AG08396 (cell line): ENCODE measurements around the gene METTL26.

Experiments
- DNase-seq: peaks from one replicate; pipeline ENCODE4 v3.0.0; 2012; ENCODE audit warnings: low spot score, mixed read lengths

METTL26 gene

DNA sequence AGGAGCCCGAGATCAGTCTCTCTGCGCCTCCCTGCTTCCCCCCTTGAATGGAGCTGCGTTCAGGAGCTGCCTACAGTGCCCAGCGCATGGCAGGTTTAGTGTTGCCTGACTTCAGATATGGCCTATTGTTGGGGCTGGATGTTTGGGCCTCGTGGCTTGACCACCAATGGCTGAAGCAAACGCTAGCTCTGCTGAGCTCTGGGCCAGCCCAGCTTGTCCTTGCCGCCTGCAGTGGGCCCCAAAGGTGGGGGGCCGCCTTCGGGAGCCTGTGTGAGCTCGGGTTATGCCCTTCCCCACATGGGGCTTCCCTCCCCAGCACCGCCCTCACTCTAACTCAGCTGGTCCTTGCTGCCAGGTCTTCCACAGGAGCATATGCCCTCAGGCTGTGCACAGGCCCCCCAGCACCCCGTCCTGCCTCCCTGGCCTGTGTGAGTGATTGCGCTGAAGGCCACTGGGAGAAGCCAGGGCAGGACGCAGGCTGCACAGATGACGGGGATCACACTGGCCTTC lies 2.0 kb upstream of the METTL26 start:
- DNase-seq: no peak

DNA sequence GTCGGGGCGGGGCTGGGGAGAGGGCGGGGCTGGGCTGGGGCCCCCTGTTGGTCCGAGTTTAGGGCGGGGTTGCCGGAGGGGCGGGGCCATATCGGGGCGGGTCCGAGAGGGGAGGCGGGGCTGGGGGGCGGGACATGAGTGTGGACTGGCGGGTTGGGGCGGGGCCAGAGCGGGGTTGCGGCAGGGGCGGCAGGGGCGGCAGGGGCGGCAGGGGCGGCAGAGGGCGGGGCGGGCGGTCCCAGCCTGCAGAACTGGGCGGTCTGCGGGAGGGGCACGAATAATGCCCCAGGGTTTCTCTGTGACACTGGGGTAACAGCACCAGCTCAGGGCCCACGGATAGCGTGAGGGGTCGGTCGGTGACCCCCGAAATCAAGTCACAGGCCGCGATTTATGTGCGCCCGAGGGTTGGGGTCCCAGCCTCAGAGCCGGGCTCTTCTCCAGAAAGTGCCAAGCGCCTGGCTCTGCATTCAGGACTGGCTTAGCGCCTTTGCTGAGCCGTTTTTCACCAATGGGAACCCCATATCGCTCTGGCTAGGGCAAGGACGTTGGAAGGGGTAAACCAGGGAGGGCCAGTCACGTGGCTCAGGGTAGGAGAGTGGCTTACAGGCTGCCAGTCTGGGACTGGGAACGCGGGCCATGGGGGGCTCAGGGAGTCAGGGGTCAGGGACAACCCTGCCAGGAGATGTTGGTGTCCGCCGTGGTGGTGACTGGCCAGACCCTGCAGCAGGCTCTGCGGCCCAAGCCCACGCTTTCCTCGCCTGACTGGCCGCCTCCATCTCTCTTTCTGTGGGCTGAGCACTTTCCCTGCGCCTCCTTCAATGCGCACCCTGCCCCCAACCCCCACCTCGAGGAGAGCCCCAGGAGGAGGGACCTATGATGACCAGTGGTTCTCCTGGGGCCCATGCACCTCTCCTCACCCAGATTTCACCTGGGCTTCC lies 1.2 kb upstream of the METTL26 start:
- peak; percentile 100 for DNase-seq

DNA sequence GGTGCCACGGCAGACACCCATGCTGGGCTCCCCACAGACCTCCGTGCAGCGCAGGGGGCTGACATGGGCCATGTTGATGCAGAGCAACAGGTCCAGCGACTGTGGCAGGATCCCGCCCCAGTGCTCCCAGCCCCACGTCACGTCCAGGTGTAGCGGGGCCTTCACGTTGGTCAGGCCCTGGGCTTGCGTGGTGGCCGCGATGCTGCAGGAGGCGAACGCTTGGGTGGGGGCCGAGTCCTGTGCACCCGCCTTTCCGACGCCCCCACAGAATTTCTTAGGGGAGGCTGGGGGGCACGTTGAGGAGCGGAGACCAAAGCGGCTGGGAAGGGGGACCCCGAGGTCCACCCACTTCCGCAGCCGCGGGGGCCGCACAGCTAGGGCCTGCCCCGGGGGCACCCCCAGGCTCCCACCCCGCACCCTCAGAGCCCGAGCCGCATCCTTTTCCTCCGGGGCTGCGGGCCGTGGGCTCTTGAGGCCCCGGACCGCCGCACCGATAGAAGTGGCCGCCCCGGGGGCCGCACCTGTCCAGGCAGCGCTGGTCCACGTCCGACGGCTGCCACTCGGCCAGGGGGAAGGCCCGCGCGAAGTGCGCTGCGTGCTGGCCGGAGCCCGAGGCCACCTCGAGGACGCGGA lies 416 bp downstream of the METTL26 start:
- DNase-seq: no peak

DNA sequence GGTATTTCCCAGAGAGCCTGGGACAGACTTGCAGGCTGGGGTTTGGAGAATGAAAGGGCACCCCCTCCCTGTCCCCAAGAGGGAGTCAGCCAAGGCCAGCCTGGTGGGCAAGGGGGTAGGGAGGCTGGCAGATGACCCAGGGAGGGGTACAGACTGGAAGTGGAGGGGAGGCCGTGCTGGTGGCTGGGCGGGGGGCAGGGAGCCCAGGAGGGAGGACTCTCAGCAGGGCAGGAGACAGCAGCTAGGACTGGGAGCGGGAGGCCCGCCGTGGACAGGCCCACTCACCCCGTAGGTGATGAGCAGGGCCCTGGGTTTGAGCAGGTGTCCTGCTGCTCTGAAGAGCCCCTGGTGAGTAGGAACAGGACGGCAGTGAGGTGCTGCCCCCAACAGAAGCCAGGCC lies 1.1 kb downstream of the METTL26 start:
- no peak for DNase-seq

DNA sequence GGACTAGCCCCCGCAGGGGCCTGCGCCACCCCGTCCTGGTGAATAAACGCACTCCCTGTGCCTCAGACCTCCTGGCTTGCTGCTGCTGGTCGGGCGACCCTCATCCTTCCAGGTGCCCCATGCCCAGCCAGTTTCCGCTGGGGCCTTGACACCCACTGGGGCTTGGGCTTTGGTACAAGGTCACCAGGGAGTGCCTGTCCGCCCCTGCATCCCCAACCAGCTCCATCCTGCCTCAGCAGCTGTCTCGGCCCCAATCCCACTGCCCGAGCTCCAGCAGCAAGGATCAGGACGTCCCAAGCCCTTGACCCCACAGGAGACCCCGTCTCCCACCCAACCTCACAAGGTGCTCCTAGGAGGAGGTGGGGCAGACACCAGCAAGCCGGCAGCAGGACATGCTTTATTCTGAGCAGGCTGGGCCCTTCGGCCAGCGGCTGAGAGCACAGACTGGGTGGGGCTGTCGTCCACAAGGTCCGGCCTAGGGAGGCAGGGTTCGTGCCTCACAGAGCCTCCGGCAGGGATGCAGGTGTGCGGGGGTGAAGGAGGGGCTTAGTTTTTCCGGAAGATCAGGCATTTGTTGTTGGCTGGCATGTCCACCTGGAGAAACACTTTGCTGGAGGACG lies 1.9 kb downstream of the METTL26 start:
- no peak for DNase-seq

DNA sequence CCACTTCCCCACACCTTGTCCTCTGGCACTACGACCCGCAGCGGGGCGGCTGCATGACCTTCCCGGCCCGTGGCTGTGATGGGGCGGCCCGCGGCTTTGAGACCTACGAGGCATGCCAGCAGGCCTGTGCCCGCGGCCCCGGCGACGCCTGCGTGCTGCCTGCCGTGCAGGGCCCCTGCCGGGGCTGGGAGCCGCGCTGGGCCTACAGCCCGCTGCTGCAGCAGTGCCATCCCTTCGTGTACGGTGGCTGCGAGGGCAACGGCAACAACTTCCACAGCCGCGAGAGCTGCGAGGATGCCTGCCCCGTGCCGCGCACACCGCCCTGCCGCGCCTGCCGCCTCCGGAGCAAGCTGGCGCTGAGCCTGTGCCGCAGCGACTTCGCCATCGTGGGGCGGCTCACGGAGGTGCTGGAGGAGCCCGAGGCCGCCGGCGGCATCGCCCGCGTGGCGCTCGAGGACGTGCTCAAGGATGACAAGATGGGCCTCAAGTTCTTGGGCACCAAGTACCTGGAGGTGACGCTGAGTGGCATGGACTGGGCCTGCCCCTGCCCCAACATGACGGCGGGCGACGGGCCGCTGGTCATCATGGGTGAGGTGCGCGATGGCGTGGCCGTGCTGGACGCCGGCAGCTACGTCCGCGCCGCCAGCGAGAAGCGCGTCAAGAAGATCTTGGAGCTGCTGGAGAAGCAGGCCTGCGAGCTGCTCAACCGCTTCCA lies 2.6 kb downstream of the METTL26 start:
- no peak for DNase-seq

DNA sequence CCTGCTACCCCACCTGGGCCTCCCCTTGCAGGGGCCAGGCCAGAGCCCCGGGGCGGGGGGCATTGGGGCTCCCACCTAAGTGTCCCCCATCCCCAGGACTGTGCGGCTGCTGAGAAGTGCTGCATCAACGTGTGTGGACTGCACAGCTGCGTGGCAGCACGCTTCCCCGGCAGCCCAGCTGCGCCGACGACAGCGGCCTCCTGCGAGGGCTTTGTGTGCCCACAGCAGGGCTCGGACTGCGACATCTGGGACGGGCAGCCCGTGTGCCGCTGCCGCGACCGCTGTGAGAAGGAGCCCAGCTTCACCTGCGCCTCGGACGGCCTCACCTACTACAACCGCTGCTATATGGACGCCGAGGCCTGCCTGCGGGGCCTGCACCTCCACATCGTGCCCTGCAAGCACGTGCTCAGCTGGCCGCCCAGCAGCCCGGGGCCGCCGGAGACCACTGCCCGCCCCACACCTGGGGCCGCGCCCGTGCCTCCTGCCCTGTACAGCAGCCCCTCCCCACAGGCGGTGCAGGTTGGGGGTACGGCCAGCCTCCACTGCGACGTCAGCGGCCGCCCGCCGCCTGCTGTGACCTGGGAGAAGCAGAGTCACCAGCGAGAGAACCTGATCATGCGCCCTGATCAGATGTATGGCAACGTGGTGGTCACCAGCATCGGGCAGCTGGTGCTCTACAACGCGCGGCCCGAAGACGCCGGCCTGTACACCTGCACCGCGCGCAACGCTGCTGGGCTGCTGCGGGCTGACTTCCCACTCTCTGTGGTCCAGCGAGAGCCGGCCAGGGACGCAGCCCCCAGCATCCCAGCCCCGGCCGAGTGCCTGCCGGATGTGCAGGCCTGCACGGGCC lies 3.4 kb downstream of the METTL26 start:
- no peak for DNase-seq

DNA sequence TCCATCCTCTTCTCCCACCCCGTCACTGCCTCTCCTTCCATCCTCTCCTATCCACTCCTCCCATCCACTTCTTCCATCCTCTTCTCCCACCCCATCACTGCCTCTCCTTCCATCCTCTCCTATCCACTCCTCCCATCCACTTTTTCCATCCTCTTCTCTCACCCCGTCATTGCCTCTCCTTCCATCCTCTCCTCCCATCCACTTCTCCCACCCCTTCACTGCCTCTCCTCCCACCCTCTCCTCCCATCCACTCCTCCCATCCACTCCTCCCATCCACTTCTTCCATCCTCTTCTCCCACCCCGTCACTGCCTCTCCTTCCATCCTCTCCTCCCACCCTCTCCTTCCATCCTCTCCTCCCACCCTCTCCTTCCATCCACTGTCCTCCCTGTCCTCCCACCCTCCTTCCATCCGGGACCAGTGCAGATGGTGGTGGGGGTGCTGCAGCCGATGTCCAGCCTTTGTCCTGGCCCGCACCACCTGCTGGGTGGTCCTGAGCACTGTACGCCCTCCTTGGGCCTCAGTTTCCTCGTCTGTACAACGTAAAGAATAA lies 4.2 kb downstream of the METTL26 start:
- no peak for DNase-seq

DNA sequence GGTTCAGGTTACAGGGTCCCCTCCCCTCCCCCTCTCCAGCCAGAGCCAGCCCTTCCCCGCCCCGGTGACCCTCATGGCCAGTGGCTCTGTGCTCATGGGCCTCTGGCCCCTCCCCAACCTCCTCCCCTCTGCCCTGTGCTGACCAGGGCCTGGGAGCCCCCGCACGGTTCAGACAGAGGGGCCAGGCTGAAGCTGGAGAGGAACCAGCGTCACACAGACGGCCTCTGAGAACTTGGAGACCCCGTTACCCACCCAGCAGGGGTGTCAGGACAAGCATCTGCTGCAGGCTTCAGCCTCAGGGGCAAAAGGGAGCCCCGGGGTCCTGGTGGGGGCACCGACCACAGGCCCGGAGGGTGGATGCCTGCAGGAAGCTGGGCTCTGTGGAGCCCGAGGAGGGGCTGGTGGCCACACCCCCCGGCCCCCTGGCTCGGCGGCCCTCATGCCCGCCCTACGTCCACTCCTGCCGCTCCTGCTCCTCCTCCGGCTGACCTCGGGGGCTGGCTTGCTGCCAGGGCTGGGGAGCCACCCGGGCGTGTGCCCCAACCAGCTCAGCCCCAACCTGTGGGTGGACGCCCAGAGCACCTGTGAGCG lies 5.2 kb downstream of the METTL26 start, which contains the start of gene WFIKKN1:
WFIKKN1 (plus strand) TSS at position 171 of the 591 bp plus-strand sequence; CDS start at position 440, 269 bp downstream.
- no peak for DNase-seq

DNA sequence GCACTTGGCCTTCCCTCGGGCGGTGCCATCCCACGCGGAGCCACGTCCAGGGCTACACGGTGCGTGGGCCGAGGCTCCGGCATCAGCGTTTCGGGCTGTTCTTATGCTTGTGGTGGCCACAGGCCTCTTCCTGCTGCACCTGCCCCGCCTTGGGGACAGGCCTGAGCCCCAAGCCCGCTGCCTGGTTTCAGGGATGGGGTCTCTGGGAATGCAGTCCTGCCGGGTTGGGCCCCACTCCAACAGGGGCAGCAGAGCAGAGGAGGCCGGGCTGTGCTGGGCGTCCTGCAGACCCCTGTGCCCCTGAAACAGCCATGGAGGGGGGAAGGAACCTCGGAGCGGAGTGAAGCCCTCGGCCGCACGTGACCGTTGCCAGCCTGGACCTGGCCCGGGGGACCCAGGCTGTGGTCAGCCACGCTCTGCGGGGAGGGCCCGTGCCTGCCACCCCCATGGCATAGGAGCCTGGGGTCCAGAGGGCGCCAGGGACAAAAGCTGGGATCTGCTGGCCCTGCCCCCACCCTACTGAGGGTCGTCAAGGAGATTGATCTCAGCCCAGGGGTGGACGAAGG lies 5.8 kb downstream of the METTL26 start:
- DNase-seq: no peak

DNA sequence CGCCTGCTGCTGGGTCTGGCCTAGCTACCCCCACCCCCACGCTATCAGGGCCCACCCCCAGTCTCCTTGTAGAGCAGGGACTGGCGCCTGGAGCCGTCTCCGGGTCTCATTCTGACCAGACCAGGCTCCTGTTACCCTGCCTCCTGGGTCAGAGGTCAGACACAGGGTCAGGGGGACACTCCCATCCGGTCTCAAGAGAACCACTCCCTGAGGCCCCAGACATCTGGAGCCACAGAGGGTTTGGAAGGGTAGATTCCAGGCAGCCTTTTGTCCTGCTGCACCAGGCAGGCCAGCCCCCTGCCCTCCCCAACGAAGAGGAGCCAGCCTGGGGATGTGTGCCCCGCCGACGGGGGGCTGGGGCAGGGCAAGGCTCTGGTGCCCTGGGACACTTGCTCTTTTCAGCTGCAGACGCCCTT lies 6.3 kb downstream of the METTL26 start:
- DNase-seq: no peak

DNA sequence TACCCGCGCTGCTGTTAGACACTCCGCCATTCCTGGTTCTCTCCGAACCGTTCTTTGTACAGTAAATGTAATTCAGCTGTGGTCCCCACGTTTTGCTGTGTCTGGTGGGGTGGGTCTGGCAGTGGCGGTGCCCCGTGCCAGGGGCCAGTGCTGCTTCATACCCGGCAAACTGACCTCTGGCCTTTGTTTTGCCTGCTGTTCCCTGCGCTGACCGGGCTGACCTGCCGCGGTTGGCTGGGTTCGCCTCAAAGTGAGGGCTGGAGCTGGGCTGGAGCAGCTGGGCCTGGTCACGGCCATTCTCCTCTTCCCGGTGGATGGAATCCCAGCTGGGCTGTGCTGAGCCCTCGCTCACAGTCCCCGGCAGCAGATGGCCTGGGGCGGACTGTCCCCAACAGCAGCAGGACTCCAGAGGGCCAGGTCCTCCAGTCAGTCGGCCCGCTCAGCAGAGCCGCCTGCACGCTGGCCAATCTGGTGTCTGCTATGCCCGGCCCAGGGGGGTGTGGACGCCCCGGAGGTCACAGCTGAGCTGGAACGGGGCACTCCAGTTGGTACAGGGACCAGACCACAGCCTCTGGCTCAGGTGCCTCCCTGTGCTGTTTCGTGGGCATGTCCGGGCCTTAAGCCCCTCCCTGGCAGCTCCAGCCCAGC lies 6.8 kb downstream of the METTL26 start:
- DNase-seq: no peak

DNA sequence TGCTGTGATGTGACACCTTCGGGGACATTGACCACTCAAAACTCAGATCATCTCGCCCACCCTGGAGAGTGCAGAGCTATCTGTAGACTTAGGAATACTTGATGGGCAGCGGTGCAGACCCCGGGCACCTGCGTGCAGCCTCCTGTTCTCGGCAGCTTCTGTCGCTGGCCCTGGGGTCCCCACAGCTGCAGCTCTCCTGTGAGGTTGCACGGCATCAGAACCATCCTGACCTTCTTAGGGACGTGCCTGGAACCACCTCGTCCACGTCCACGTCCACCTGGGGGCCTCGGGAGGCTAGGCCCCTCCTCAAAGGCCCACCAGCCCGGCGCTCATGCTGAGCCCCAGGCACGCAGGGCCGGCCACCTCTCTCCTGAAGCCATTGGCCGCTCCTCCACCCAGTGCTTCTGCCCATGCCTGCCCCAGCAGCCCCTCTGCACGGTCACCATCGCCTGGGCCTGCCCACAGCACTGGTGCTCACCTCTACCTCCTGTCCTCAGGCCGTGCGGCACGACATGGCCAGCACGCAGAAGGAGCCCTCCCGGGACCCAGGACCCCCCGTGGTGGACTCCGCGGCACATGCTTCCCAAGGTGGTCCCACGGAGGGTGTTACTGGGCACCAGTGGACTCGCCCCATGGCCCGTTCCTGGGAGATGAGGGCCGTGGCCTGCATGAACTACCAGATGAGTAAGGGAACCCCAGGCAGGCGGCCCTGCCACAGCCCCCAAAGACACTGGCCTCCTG lies 7.6 kb downstream of the METTL26 start:
- DNase-seq: no peak

DNA sequence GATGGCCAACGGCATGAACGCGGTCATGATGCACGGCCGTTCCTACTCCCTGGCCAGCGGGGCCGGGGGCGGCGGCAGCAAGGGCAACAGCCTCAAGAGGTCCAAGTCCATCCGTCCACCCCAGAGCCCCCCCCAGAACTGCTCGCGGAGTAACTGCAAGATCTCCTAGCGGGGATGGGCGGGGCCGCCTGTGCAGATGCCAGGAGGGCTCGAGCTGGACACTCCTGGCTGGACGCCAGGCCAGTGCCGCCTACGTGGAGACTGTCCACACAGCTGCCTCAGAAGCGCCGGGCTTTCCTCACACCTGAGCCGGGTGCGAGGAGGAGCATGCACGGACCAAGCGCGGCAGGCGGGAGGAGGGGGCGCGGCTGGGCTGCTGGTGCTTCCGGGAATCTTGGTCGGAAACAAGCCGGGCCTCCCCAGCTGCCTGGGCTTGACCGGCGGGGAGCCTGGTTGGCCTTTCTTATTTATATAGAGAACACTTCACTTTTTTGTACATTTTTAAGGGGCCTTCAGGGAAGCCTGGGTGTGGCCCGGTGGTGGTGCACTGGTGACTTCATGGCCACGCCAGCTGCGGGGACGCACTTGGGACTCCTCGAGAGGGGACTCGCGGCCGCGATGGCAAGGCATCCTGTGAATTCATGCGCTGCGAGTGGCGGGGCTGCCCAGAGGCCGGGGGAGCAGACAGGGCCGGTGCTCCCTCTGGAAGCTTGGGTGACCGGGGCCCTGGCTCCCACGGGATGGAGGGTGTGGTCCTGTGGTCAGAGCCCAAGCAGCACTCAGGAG lies 8.5 kb downstream of the METTL26 start:
- DNase-seq: no peak

DNA sequence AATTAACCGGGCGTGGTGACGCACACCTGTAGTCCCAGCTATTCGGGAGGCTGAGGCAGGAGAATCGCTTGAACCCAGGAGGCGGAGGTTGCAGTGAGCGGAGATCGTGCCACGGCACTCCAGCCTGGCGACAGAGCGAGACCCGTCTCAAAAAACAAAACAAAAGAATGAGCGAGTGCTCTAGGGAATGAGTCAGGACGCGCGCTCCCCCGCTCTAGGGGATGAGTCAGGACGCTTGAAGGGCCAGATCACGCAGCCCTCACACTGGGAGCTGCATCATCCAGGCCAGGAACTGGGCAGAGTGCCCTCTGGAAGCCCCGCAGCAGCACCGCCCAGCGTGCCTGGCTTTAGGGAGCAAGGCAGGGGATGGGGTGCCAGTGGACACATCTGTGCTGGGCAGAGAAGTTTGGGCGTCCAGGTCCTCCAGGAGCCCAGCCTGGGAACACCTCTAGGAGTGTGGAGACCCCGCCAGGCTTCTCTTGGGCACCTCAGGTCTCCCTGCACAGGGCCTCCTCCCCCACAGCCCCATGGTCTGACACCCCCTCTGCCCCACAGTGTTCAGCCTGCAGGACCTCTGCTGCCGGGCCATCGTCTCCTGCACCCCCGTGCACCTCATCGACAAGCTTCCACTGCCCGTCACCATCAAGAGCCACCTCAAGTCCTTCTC lies 9.2 kb downstream of the METTL26 start:
- DNase-seq: peak; percentile 99

DNA sequence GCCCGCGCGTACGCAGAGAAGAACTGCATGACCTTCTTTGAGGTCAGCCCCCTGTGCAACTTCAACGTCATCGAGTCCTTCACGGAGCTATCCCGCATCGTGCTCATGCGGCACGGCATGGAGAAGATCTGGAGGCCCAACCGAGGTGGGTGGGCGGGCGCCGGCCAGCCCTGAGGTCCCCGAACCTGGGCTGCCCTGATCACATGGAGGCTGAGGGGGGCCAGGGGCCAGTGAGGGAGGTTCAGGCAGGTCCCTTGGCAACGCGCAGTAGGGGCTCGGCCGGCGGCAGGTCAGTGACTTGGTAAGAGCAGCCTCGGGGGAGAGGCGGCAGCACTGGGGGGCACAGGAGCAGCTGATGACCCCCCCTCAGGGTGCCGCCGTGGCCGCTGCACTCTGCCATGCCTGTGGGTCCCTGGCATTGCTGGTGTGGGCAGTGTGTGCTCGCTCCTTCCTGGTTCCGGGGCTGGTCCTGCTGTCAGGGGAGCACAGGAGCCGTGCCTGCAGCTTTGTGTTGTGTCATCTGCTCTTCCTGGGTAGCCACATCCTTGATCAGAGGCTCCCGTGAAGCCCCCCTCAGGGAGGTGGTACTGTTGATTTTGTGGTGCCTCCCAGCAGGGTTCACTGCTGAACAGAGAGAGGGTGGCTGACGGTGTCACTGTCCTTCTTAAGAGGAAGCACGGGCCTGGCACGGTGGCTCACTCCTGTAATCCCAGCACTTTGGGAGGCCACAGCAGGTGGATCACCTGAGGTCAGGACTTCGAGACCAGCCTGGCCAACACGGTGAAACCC lies 9.9 kb downstream of the METTL26 start:
- no peak for DNase-seq
